Endothelial cell of umbilical vein (primary cell): ENCODE results near the gene SFRP2. TPM values are rescaled to one million over a fixed set of nuclear protein-coding genes. Genes with fewer than 3 reads are reported as not detected.

Experiments used
- BruUV-seq: library from RNA; stranded (reverse); fragments of 400-500 nt; replicated peaks from 2 replicates; lab custom pipeline; 2021; lab: Mats Ljungman, UMichigan
- CTCF ChIA-PET: fragments of 300-600, 350-600 bp; sonication (Branson Sonifier 250); formaldehyde crosslinking; loops from one replicate; lab custom pipeline; 2021; ENCODE audit warnings: antibody characterized with exemption, inconsistent platforms; lab: Charles Lee
- POLR2A ChIA-PET: fragments of 300-600, 350-600 bp; sonication (Branson Sonifier 250); formaldehyde crosslinking; loops from one replicate; lab custom pipeline; 2021; ENCODE audit warnings: antibody characterized with exemption, inconsistent platforms; lab: Charles Lee
- DNase-seq: peaks from one replicate; pipeline ENCODE4 v3.0.0-alpha.2; 2011; ENCODE audit warnings: low read depth, low spot score
- FAIRE-seq: peaks from 2 replicates; lab custom pipeline; 2011; peaks lifted over from hg19 to GRCh38; lab: Jason Lieb, UNC
- H2AFZ ChIP-seq: 2 replicates; pipeline ENCODE4 v1.6.0; 2012; ENCODE audit warnings: low read depth, low read length, control low read depth, inconsistent platforms
- H3K27ac ChIP-seq: 2 replicates; pipeline ENCODE4 v1.5.1; 2011; ENCODE audit warnings: low read depth, mild to moderate bottlenecking, control low read depth, low read length, moderate library complexity; ENCODE audit not compliant: insufficient read depth
- H3K27me3 ChIP-seq, 2 experiments: 2 replicates each; pipeline versions ENCODE4 v1.6.0 to v1.6.1; 2011; ENCODE audit warnings: low read length in 2 of 2, mixed read lengths in 1 of 2; ENCODE audit not compliant: control insufficient read depth in 2 of 2, insufficient read depth in 2 of 2
- H3K36me3 ChIP-seq, 2 experiments: 2 replicates in 1 of 2; 3 replicates in 1 of 2; pipeline ENCODE4 v1.5.1; 2011; ENCODE audit warnings: low read length in 2 of 2, mild to moderate bottlenecking in 1 of 2, moderate library complexity in 1 of 2; ENCODE audit not compliant: control insufficient read depth in 2 of 2, insufficient read depth in 2 of 2; ENCODE audit errors: extremely low read depth in 1 of 2
- H3K4me1 ChIP-seq: 3 replicates; pipeline ENCODE4 v1.5.1; 2011; ENCODE audit warnings: mild to moderate bottlenecking, low read length; ENCODE audit not compliant: control insufficient read depth, insufficient read depth; ENCODE audit errors: extremely low read depth
- H3K4me2 ChIP-seq: 2 replicates; pipeline ENCODE4 v1.6.1; 2011; ENCODE audit warnings: low read length, control low read depth, mixed read lengths; ENCODE audit not compliant: insufficient read depth
- H3K4me3 ChIP-seq, 3 experiments: fragments of 200-600 bp in 1 of 3; sonication (generic), shearing (Covaris generic) in 1 of 3; replicated peaks in 1 of 3; 2 replicates each; pipeline ENCODE4 v1.5.1; 2011 to 2016; ENCODE audit warnings: control low read depth in 3 of 3, low read length in 3 of 3, mild to moderate bottlenecking in 2 of 3, inconsistent platforms in 1 of 3, low read depth in 1 of 3, moderate library complexity in 1 of 3; ENCODE audit not compliant: insufficient read depth in 1 of 3
- H3K79me2 ChIP-seq: 2 replicates; pipeline ENCODE4 v1.6.0; 2012; ENCODE audit warnings: low read length, inconsistent platforms; ENCODE audit not compliant: control insufficient read depth, insufficient read depth
- H3K9ac ChIP-seq: replicated peaks from 2 replicates; pipeline ENCODE3; 2011; ENCODE audit warnings: low read length, control low read depth; ENCODE audit not compliant: insufficient read depth; ENCODE audit errors: extremely low read depth
- H3K9me1 ChIP-seq: replicated peaks from 3 replicates; pipeline ENCODE4 v1.6.0; 2011; ENCODE audit warnings: mild to moderate bottlenecking, low read length; ENCODE audit not compliant: control insufficient read depth, insufficient read depth; ENCODE audit errors: extremely low read depth
- H3K9me3 ChIP-seq: replicated peaks from 2 replicates; pipeline ENCODE4 v1.5.1; 2012; ENCODE audit warnings: low read length, inconsistent platforms; ENCODE audit not compliant: control insufficient read depth, insufficient read depth
- H4K20me1 ChIP-seq: replicated peaks from 2 replicates; pipeline ENCODE3; 2011; ENCODE audit warnings: mild to moderate bottlenecking, low read length; ENCODE audit not compliant: control insufficient read depth, insufficient read depth; ENCODE audit errors: extremely low read depth
- EZH2 ChIP-seq: IDR thresholded peaks from 2 replicates; pipeline ENCODE4 v1.6.1; 2012; ENCODE audit warnings: borderline replicate concordance, low read depth, mild to moderate bottlenecking, moderate library complexity, low read length, inconsistent platforms; ENCODE audit not compliant: severe bottlenecking
- MAX ChIP-seq: IDR thresholded peaks from 2 replicates; pipeline ENCODE4 v1.6.1; 2011; ENCODE audit not compliant: insufficient read depth, insufficient read length
- dilution Hi-C: fragments of 300-500 bp; cut with MboI; formaldehyde crosslinking; loops from one replicate; pipeline ENCODE4 v1.15.0; 2019; ENCODE audit warnings: low sequenced_read_pairs; ENCODE audit not compliant: extremely low pct_ligation_motif_present
- intact Hi-C: fragments of 100-400 bp; cut with micrococcal nuclease; formaldehyde crosslinking; loops from one replicate; pipeline ENCODE4 v1.10.0; 2022
- polyA plus RNA-seq, 4 experiments: library from polyadenylated mRNA; depleted of rRNA in 3 of 4; stranded (reverse) in 3 of 4; unstranded in 1 of 4; fragments of >200 nt; gene quantifications; 2 replicates each; pipeline versions ENCODE4 v1.2.1 to v1.2.3, GENCODE V29; 2011 to 2012; ENCODE audit warnings: missing spikeins in 1 of 4
- total RNA-seq: library from RNA; stranded (reverse); gene quantifications from 2 replicates; pipeline ENCODE4 v1.2.3, GENCODE V29; 2021
- TF ChIP-seq, protein P1 (sequence below), 2 donors: IDR thresholded peaks; 1 replicate in 1 of 2; 2 replicates in 1 of 2; pipeline ENCODE4 v1.5.1; 2011; ENCODE audit warnings: low read length in 2 of 2, mild to moderate bottlenecking in 2 of 2, moderate library complexity in 2 of 2, control low read depth in 1 of 2, inconsistent platforms in 1 of 2, low read depth in 1 of 2; ENCODE audit not compliant: insufficient read depth in 1 of 2; ENCODE audit errors: extremely low read depth in 1 of 2

Gene SFRP2
- total and polyA plus RNA-seq, 2 donors (not counting 3 experiments of a cell fraction or from before 2014, with no cell fraction given): 0.04 TPM; not detected in 1

DNA sequence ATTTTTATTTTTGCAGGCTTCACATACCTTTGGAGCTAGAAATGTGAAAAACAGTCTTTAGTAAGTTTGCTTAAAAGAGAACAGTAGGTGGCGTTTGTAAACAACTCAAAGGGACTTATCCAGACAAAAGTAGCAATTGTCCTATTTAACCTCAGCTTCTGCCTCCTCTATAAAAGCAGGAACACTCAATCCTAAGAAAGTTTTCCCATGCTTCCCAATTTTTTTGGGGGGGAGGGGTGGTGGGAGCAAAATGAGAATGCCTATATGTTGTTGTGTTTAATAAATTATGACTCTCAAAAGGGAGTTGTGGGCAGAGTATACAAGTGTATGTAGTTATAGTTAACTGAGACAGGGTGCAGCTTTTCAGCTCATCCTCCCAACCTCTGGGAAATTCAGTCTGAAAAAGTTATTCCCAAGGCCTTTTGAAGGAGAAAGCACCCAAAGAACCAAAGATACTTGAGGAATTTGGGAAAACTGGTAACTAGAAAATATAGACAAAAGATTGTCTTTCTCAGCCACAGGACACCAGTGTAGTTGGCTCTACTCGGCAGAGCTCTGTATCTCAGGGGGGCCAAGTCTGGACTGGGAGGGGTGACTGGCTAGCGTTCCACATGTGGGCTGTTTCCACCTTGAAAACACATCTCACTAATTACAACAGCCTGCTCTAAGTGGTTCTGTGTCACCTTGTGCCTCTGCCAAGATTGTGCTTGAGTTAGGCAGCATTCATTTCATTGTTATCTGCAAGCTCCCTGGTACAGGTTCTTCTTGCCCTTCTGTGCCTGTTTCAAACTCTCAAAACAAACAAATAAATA is 2.8 kb downstream of the SFRP2 start:
- DNase-seq (peak; percentile 20), FAIRE-seq (no peak)
- Histone ChIP-seq H3K9me1 (no peaks in the 10 kb centered on the region), H3K27ac (no peak overlapping the region), H3K9me3 (no peaks in the 10 kb centered on the region), H3K79me2 (no peaks in the 10 kb centered on the region), H3K4me2 (no peak overlapping the region), H4K20me1 (no peaks in the 10 kb centered on the region), H2AFZ (no peak overlapping the region), H3K4me1 (peaks cover under 1% of the 10 kb centered on the region), H3K27me3 (peaks cover 47 to 58% of the 10 kb centered on the region in 2 experiments), H3K4me3 (no peak overlapping the region), H3K36me3 (no peaks in the 10 kb centered on the region), H3K9ac (no peak overlapping the region)
- ChIA-PET POLR2A (no interaction called here), CTCF (interaction anchor here (0.7 to 3.2 kb wide), 8 partner anchors 10 to 833 kb away, joined by 3 to 77 read pairs (median 4); no protein-coding TSS in a partner anchor)
- intact Hi-C loops (loop anchor here (5.0 kb wide), 1 partner anchor 831 kb away; no protein-coding TSS in a partner anchor), dilution Hi-C loops (no loop called here)
- no TSS peak for BruUV-seq
- TF ChIP-seq, protein P1, sequence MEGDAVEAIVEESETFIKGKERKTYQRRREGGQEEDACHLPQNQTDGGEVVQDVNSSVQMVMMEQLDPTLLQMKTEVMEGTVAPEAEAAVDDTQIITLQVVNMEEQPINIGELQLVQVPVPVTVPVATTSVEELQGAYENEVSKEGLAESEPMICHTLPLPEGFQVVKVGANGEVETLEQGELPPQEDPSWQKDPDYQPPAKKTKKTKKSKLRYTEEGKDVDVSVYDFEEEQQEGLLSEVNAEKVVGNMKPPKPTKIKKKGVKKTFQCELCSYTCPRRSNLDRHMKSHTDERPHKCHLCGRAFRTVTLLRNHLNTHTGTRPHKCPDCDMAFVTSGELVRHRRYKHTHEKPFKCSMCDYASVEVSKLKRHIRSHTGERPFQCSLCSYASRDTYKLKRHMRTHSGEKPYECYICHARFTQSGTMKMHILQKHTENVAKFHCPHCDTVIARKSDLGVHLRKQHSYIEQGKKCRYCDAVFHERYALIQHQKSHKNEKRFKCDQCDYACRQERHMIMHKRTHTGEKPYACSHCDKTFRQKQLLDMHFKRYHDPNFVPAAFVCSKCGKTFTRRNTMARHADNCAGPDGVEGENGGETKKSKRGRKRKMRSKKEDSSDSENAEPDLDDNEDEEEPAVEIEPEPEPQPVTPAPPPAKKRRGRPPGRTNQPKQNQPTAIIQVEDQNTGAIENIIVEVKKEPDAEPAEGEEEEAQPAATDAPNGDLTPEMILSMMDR (IDR thresholded peaks at IDR 0.05; ENCODE audit: extremely low read depth in 1 of 2, insufficient read depth in 1 of 2, low read depth in 1 of 2, low read length in 2 of 2): peak; percentile 7 to 11
- TF ChIP-seq MAX: no peak
- TF ChIP-seq EZH2: no peak
